Tongue (tissue), 2 donors: ENCODE data around the gene THADA. TPM values are rescaled to one million over a fixed set of nuclear protein-coding genes. Genes with fewer than 3 reads are reported as not detected.
"Not testable (repeated sequence)": the region's sequence is repeated elsewhere in the genome, so short reads cannot be mapped to it uniquely, and the experiment has no call there.

Experiments used
- DNase-seq: peaks from one replicate; pipeline ENCODE4 v3.0.0-alpha.2; 2015
- total RNA-seq: library from RNA; depleted of rRNA; stranded (reverse); fragments of >200 nt; gene quantifications from one replicate; pipeline ENCODE4 v1.2.3, GENCODE V29; 2014

THADA gene
- total RNA-seq, 1 donor from 2014 or later = 57.0 TPM

DNA sequence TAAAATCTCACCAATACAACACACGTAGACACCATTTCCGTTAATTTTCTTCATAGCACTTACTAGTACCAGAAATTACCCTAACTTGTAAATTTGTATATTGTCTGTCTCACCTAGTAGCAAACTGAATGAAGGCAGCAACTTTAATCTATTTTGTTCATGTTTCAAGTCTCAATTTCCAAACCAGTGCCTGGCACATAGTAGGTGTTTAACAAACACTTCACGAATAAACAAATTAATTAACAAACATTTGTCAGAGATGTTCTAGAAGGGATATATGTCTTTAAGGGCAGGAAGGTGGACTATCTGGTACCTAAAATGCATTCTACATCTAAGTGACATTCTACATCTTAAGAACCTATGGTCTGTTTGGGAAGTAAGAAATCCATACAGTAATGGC, 963 bp downstream of the THADA start:
- no peak for DNase-seq

GRCh38 chr2:43593254-43593653, 2.6 kb downstream of the THADA start:
- no peak for DNase-seq

DNA sequence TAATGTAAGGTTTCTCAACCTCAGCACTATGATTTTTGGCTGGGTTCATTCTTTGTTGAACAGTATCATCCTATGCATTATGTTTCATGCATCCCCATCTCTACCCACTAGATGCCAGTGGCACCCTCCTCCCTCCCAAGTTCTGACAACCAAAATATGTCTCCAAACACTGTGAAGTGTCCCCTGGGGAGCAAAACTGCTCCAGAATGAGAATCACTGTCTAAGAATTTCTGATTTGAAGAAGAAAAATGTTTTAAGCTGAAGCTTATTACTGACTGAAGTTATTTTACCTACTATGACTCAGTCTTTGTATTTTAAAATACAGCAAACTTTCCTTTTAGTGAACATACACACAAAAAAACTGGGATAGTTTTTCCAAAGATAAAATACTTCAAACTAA, 3.4 kb downstream of the THADA start:
- no peak for DNase-seq

GRCh38 chr2:43585708-43586107, 10.1 kb downstream of the THADA start:
- DNase-seq = no peak

DNA sequence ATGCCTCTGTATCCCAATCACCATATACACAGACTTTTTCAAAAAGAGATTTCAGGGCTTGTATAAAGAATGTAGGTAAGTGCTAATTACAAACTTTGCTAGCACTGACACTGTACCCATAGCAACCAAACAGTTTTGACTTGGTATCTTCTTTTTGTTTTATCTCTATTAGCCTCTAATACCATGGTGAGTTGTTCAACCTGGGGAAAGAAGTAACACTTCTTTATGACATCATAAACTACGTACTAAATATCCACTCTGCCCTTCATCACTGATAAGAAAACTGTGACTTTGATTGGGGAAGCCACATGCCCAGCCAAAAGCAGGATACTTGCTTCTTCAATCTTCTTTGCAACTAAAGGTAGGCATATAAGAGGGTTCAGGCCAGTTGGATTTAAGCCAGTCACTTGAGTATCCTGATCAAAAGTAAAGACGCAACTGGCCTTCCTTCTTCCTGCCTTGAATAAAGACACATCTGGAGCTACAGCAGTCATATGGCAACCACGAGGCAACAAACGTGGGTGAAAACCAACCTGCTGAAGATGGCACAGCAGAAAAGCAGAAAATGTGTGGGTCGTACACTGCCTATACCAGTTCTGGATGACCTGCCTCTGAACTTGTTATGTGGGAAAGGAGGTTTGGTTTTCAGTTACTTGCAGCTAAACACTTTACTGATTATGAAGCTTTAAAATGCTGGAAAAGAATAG, 16.4 kb downstream of the THADA start:
- DNase-seq = no peak

GRCh38 chr2:43576981-43577892, 18.6 kb downstream of the THADA start:
- DNase-seq = peak; percentile 70

DNA sequence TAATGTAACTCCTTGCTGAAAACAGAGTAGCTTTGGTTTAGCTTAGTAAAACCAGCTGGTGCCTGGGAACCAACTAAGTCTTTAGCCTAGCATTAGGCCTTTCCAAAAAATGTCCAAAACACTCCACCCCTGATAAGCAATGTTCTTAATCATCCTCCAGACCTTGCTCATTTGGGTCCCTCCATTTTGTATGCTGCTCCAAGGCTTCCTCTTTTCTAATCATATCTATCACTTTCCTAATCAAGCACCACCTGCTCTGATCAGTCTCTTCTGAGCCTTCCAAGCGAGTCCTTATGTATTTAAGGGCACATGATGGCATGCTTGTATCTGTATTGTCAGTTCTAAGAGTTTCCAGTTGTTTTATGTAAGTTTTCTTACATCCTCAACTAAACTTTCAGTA, 23.6 kb downstream of the THADA start:
- no peak for DNase-seq

DNA sequence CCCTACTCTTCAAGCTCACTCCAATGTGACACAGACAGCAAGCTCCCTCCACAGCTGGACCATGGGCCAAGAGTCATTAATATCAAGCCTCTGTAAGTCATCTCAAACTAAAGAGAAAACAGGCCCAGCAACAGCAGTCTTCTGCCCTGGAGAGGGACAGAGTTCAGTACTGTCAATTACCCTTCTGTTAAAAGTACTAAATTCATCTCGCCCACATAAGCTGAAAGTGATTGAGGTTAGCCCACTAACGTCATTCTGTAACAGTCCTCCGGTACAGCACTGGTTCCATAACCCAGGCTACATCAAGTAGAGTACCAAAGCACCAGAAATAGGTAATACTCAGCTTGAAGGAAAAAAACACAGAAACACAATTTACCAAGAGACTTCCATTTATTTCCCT, 25.9 kb downstream of the THADA start:
- DNase-seq = no peak

GRCh38 chr2:43568228-43568627, 27.6 kb downstream of the THADA start:
- DNase-seq = no peak

GRCh38 chr2:43566461-43566729, 29.4 kb downstream of the THADA start:
- DNase-seq = no peak

DNA sequence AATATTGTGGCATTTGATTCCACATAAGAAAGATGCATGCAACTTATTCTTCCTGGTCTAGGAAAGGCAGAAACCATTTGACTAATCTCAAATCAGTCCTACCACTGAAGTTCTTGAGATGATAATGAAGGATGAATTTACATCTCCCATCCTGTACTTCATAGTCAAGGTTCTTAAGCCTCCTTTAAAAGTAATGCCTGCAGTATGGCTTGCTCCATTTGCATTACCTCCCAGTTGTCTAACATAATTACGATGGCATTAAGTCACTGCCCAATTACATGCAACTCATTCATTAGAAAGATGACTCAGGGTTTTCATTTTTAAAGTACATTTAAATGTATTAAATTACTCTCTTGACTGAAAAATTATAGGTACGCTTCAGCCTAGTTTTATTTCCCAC, 32.2 kb downstream of the THADA start:
- DNase-seq = no peak

- DNase-seq = no peak
These were observed 35.6 kb downstream of the THADA start for GRCh38 chr2:43560231-43560547.

DNA sequence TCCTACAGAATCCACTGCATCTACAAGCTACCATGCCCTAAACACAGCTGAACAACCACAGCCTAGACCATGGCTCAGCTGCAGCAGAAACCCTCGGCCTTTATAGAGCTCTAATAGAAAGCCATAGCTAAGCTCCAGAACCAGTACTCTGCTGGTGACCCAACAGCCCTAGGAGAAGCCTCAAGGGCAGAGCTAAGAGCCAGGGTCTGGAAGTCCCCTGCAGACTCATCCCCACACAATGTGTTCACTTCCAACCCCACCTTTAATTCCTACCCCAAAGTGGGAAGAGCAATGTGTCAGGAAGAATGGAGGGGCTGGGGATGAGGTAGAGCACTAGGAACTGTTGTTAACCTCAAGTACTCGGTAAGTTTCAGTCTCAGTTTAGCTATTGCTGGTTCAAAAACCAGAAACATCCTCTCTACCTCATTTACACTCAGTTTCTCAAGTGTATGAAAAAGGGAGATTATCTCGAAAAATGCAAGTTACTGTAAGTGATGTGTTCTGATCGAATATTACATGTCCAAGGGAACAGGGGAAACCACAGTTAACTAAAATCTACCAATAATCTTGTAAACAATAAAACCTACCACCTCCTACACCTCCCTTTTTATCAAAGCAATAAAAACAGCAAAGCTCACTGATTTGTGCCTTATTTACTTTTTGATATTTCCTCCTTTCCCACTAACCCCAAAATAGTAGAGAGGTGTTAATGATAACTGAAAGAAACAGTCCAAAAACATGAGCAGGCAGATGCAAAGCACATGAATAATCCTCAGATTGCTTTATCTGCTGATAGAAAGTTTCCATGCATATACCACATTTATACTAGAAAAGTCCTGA, 36.2 kb downstream of the THADA start:
- DNase-seq = no peak

- DNase-seq = no peak
These were observed 38.6 kb downstream of the THADA start for GRCh38 chr2:43557196-43557595.

DNA sequence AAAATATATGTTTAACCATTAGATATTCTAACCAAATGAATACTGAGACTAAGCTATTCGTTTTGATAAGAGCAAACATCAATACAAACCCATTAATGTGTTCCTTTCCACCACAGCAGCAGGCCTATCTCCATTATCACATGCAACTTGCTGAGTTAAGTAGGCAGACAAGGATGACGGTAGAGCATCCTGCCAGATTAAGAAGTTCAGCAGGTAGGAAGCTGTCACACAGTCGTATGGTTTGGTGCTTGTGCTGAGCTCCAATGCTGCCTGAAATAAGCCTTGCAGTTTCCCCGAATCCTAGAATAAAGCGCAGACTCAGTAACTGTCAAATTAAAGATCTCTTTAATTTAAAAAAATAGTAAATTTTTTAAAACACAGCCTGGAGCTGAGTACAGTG, 39.6 kb downstream of the THADA start:
- DNase-seq = no peak

- DNase-seq = no peak
These were observed 42.4 kb downstream of the THADA start for GRCh38 chr2:43553341-43553855.

- no peak for DNase-seq
These were observed 43.8 kb downstream of the THADA start for GRCh38 chr2:43551990-43552389.

DNA sequence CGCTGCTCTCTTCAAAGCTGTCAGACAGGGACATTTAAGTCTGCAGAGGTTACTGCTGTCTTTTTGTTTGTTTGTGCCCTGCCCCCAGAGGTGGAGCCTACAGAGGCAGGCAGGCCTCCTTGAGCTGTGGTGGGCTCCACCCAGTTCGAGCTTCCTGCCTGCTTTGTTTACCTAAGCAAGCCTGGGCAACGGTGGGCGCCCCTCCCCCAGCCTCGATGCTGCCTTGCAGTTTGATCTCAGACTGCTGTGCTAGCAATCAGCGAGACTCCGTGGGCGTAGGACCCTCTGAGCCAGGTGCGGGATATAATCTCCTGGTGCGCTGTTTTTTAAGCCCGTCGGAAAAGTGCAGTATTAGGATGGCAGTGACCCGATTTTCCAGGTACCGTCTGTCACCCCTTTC, 47.5 kb downstream of the THADA start:
- DNase-seq = not testable (repeated sequence)

GRCh38 chr2:43542285-43542933, 53.4 kb downstream of the THADA start:
- peak; percentile 74 for DNase-seq

DNA sequence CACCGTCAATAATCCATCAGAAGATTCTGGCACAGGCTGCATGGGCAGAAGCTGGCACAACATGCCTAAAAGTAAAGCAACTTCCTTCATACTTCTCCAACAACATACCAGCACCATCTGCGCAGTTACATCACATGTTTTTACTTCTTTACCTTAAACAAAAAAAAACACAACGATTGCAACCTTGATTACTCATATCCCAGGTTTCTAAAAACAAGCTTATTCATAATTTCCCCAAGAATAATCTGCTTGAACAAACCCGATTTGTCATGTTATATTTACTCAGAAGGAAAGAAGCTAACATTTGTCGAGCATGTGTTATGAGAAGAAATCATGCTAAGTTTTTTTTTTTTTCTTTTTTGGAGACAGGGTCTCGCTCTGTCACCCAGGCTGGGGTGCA, 54.7 kb downstream of the THADA start:
- no peak for DNase-seq

DNA sequence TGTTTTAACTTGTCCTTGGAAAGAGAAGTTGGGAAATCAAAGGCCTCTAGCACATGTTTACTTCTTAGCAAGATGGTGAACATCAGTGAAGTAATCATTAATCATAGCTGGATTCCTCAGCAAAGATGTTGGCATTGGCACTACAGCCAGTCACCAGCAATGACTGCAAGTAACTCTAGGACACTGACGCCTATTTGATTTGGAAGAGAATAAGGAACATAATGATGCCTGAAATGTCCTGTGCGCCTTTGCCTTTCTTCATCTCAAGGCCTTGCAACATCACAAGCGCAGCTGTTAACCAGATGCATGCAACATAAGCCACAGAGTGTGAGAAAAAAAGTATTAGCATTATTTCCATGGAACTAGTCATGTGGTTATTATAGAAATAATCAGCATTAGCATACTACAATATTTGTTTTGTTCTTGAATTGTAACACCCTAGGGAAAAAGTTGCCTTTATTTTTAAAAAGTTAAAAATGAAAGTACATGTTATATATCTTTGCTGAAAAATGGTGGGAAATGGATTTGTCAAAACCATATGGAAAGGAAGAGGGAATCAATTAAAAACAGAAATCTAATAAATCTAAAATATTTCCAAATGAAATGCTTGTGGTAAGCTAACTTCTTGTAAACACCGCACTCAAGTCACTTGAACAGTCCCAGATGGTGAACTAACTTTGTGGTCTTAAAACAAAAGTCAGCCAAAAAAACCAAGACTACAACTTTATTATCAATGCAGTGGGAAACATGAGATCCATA, 55.6 kb downstream of the THADA start:
- DNase-seq = peak; percentile 64

DNA sequence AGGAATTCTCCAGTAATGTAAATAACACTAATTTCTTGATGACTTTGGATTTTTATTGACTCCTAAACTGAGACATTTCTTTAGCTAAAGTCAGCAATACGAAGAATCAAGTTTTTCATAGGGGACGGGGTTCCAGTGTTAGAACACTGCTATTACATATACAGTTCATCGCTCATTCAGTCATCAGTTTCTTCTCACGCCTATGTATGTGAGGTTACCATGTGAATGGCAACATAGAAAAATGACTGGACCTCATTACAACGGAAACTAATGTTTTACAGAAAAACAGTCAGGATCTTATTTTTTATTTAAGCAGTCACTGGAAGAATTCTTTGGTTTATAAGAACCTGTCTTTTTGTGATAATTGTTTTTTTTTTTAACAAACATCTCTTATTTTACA, 56.4 kb downstream of the THADA start:
- no peak for DNase-seq
